SK-N-SH treated with all-trans-retinoic acid at 6 μM for 48 hours (cell line): ENCODE data around the gene CDK5R1.

Source experiments
- ATAC-seq: fragments of 200-7000 bp; cut with Tn5 transposase; 3 replicates; pipeline ENCODE4 v1.9.1; 2020; ENCODE audit warnings: mild to moderate bottlenecking, moderate library complexity
- ARNTL ChIP-seq: fragments of 450-650 bp; formaldehyde crosslinking; IDR thresholded peaks from 2 replicates; pipeline ENCODE4 v1.5.0; 2020; ENCODE audit warnings: low read depth, mild to moderate bottlenecking, moderate library complexity, borderline replicate concordance
- BACH2 ChIP-seq: fragments of 250-450 bp; sonication (Bioruptor Pico); IDR thresholded peaks from 2 replicates; pipeline ENCODE4 v1.9.0; 2021; ENCODE audit warnings: mild to moderate bottlenecking, borderline replicate concordance
- CREB5 ChIP-seq: fragments of 250-450 bp; sonication (Bioruptor Pico); IDR thresholded peaks from 2 replicates; pipeline ENCODE4 v1.5.1; 2020; ENCODE audit warnings: low read depth, mild to moderate bottlenecking, moderate library complexity
- CSDC2 ChIP-seq: fragments of 250-450 bp; sonication (Bioruptor Pico); IDR thresholded peaks from 2 replicates; pipeline ENCODE4 v1.5.0; 2020; ENCODE audit warnings: mild to moderate bottlenecking, moderate library complexity
- CSRNP3 ChIP-seq: fragments of 250-450 bp; sonication (Bioruptor Pico); IDR thresholded peaks from 2 replicates; pipeline ENCODE4 v1.5.1; 2021; ENCODE audit warnings: mild to moderate bottlenecking, moderate library complexity
- ESRRG ChIP-seq: fragments of 250-450 bp; sonication (Bioruptor Pico); IDR thresholded peaks from 2 replicates; pipeline ENCODE4 v1.6.1; 2021; ENCODE audit warnings: mild to moderate bottlenecking
- GLIS3 ChIP-seq: fragments of 250-450 bp; sonication (Bioruptor Pico); IDR thresholded peaks from 2 replicates; pipeline ENCODE4 v1.5.0; 2020; ENCODE audit warnings: mild to moderate bottlenecking, moderate library complexity
- OSR1 ChIP-seq: fragments of 250-450 bp; sonication (Bioruptor Pico); IDR thresholded peaks from 2 replicates; pipeline ENCODE4 v1.8.0; 2022; ENCODE audit warnings: moderate library complexity, mild to moderate bottlenecking, inconsistent platforms
- PATZ1 ChIP-seq: fragments of 250-450 bp; sonication (Bioruptor Pico); IDR thresholded peaks from 2 replicates; pipeline ENCODE4 v1.8.0; 2020; ENCODE audit warnings: mild to moderate bottlenecking, moderate library complexity, borderline replicate concordance
- POU6F1 ChIP-seq: fragments of 250-450 bp; sonication (Bioruptor Pico); IDR thresholded peaks from 2 replicates; pipeline ENCODE4 v1.8.0; 2021; ENCODE audit warnings: low read depth, mild to moderate bottlenecking, moderate library complexity, borderline replicate concordance
- PPARA ChIP-seq: fragments of 250-450 bp; sonication (Bioruptor Pico); IDR thresholded peaks from 2 replicates; pipeline ENCODE4 v1.5.0; 2020; ENCODE audit warnings: mild to moderate bottlenecking, borderline replicate concordance
- SNAI2 ChIP-seq: fragments of 250-450 bp; sonication (Bioruptor Pico); IDR thresholded peaks from 2 replicates; pipeline ENCODE4 v1.5.0; 2020; ENCODE audit warnings: mild to moderate bottlenecking, moderate library complexity
- TCF4 ChIP-seq: fragments of 250-450 bp; sonication (Bioruptor Pico); IDR thresholded peaks from 2 replicates; pipeline ENCODE4 v1.8.0; 2021; ENCODE audit warnings: mild to moderate bottlenecking, moderate library complexity, borderline replicate concordance
- TSHZ2 ChIP-seq: fragments of 250-450 bp; sonication (Bioruptor Pico); IDR thresholded peaks from 2 replicates; pipeline ENCODE4 v1.5.0; 2020; ENCODE audit warnings: mild to moderate bottlenecking, moderate library complexity
- ZC3H10 ChIP-seq: fragments of 250-450 bp; sonication (Bioruptor Pico); IDR thresholded peaks from 2 replicates; pipeline ENCODE4 v1.5.1; 2021; ENCODE audit warnings: mild to moderate bottlenecking, moderate library complexity
- ZFP3 ChIP-seq: fragments of 250-450 bp; sonication (Bioruptor Pico); IDR thresholded peaks from 2 replicates; pipeline ENCODE4 v1.5.0; 2020; ENCODE audit warnings: mild to moderate bottlenecking, moderate library complexity
- ZFP30 ChIP-seq: fragments of 450-650 bp; formaldehyde crosslinking; IDR thresholded peaks from 2 replicates; pipeline ENCODE4 v1.5.0; 2022; ENCODE audit warnings: mild to moderate bottlenecking, moderate library complexity
- ZNF70 ChIP-seq: fragments of 450-650 bp; formaldehyde crosslinking; IDR thresholded peaks from 2 replicates; pipeline ENCODE4 v1.5.0; 2020; ENCODE audit warnings: mild to moderate bottlenecking, moderate library complexity
- ZNF8 ChIP-seq: fragments of 450-650 bp; formaldehyde crosslinking; IDR thresholded peaks from 2 replicates; pipeline ENCODE4 v1.5.0; 2020; ENCODE audit warnings: mild to moderate bottlenecking, moderate library complexity

The CDK5R1 gene

GRCh38 chr17:32471652-32472051, 15.1 kb upstream of the CDK5R1 start:
- ATAC-seq = no peak
- TF ChIP-seq ZNF8 (no peak), PPARA (CRISPR knock-in tag) (no peak), GLIS3 (CRISPR knock-in tag) (no peak), CSRNP3 (CRISPR knock-in tag) (no peak), ZC3H10 (no peak), ARNTL (CRISPR knock-in tag) (no peak), PATZ1 (CRISPR knock-in tag) (no peak), TCF4 (no peak), CREB5 (CRISPR knock-in tag) (no peak), POU6F1 (CRISPR knock-in tag) (no peak), ZFP30 (no peak), TSHZ2 (CRISPR knock-in tag) (no peak), BACH2 (CRISPR knock-in tag) (no peak), ZFP3 (CRISPR knock-in tag) (no peak), CSDC2 (CRISPR knock-in tag) (no peak), ZNF70 (CRISPR knock-in tag) (no peak), SNAI2 (CRISPR knock-in tag) (no peak), OSR1 (CRISPR knock-in tag) (no peak), ESRRG (no peak)
- TF ChIP-seq, all 23 proteins: peak for 0

- TF ChIP-seq TSHZ2 (CRISPR knock-in tag) = no peak
- TF ChIP-seq, all 23 proteins: peak for 0
- no peak for ATAC-seq
These were observed 11.5 kb upstream of the CDK5R1 start for GRCh38 chr17:32475258-32475657.

GRCh38 chr17:32477220-32477619, 9.6 kb upstream of the CDK5R1 start:
- no peak for ATAC-seq
- TF ChIP-seq ZFP30 = no peak
